NCI-H2107 treated with DMSO at 0.1 percent for 48 hours (cell line): Measurements from ENCODE around the gene CDC16.
A peak's percentile ranks its signal among the peaks of the same experiment; 100 is the strongest.
"Not testable (repeated sequence)": the region's sequence is repeated elsewhere in the genome, so short reads cannot be mapped to it uniquely, and the experiment has no call there.

Source experiments
- DNase-seq: peaks from one replicate; lab custom pipeline; 2025; ENCODE audit not compliant: unreplicated experiment; lab: John Stamatoyannopoulos, UW

Gene CDC16, protein sequence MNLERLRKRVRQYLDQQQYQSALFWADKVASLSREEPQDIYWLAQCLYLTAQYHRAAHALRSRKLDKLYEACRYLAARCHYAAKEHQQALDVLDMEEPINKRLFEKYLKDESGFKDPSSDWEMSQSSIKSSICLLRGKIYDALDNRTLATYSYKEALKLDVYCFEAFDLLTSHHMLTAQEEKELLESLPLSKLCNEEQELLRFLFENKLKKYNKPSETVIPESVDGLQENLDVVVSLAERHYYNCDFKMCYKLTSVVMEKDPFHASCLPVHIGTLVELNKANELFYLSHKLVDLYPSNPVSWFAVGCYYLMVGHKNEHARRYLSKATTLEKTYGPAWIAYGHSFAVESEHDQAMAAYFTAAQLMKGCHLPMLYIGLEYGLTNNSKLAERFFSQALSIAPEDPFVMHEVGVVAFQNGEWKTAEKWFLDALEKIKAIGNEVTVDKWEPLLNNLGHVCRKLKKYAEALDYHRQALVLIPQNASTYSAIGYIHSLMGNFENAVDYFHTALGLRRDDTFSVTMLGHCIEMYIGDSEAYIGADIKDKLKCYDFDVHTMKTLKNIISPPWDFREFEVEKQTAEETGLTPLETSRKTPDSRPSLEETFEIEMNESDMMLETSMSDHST

DNA sequence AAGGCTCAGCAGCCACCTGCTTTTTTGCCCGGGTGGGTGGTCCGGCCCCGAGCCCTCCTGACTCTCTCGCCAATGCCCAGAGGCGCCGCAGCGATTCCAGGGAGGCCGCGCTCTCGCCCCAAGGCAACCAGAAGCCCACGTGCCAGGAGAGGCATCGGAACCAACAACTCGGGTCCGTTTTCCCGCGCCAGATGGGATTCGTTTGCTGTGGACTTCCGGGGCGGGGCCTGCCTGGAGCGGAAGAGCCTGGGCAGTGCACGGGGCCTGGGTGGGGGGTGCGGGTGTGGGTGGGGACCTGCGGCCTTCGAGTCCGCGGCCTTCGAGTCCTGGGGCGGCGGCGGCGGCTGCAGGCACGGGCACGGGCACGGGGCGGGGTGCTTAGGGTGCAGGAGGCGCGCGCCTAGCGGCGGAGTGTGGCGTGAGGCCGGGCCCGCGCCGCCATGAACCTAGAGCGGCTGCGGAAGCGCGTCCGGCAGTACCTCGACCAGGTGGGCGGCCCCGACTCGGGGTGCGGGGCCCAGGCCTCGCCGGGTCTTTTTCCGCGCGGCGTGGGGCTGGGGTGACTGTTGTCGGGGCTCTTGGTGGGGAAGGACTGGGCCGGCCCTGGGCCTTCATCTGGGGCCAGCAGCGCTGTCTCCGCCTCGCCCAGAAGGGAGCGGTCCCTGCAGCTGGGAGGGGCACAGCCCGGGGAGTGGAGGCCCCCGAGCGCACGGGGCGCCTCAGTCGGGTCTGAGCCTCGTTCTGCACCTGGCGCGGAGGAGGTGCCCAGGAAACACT lies at the start of gene CDC16:
Gene CDC16 (plus strand): TSS at position 253 of the 777 bp plus-strand sequence. CDS start 188 bp downstream, at position 441.
- peak; percentile 70 for DNase-seq

- DNase-seq: no peak
Observed at GRCh38 chr13:114185182-114185971, 49.3 kb upstream of the CDC16 start.

GRCh38 chr13:114194853-114195252 lies 39.8 kb upstream of the CDC16 start:
- DNase-seq: no peak

DNA sequence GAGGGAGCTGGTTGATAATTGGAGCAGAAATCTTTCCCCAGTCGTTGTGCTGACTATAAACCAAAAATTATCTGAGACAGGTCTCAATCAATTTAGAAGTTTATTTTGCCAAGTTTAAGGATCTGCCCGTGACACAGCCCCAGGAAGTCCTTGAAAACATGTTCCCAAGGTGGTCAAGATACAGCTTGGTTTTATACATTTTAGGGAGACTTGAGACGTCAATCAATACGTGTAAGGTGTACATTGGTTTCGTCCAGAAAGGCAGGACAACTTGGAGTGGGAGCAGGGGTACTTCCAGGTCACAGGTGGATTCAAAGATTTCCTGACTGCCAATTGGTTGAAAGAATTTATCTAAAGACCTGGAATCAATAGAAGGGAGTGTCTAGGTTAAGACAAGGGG lies 38.1 kb upstream of the CDC16 start:
- no peak for DNase-seq

DNA sequence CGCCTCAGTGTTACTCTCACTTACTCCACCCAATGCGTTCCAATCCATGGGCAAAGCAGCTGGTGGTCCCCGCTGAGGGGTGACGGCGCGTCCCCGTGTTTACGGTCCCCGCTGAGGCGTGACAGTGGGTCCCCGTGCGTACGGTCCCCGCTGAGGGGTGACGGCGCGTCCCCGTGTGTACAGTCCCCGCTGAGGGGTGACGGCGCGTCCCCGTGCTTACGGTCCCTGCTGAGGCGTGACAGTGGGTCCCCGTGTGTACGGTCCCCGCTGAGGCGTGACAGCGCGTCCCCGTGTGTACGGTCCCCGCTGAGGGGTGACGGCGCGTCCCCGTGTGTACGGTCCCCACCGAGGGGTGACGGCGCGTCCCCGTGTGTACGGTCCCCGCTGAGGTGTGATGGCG lies 36.1 kb upstream of the CDC16 start:
- DNase-seq: no peak

GRCh38 chr13:114199526-114199925 lies 35.2 kb upstream of the CDC16 start:
- not testable (repeated sequence) for DNase-seq

DNA sequence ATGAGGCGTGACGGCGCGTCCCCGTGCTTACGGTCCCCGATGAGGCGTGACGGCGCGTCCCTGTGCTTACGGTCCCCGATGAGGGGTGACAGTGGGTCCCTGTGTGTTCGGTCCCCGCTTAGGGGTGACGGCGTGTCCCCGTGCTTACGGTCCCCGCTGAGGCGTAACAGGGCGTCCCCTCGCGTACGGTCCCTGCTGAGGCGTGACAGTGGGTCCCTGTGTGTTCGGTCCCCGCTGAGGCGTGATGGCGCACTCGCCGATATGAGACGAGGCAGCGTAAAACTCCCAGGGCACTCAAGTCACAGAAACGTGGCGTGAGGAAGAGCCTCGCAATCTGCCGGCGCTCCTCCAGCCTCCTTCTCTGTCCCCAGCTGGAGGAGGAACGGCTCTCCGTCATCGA lies 34.7 kb upstream of the CDC16 start:
- DNase-seq: no peak

GRCh38 chr13:114200399-114200911 lies 34.2 kb upstream of the CDC16 start:
- no peak for DNase-seq

GRCh38 chr13:114202581-114202980 lies 32.1 kb upstream of the CDC16 start:
- DNase-seq: no peak

GRCh38 chr13:114203536-114203935 lies 31.2 kb upstream of the CDC16 start:
- DNase-seq: no peak

GRCh38 chr13:114204894-114205293 lies 29.8 kb upstream of the CDC16 start:
- no peak for DNase-seq

GRCh38 chr13:114208134-114208533 lies 26.6 kb upstream of the CDC16 start:
- DNase-seq: no peak

DNA sequence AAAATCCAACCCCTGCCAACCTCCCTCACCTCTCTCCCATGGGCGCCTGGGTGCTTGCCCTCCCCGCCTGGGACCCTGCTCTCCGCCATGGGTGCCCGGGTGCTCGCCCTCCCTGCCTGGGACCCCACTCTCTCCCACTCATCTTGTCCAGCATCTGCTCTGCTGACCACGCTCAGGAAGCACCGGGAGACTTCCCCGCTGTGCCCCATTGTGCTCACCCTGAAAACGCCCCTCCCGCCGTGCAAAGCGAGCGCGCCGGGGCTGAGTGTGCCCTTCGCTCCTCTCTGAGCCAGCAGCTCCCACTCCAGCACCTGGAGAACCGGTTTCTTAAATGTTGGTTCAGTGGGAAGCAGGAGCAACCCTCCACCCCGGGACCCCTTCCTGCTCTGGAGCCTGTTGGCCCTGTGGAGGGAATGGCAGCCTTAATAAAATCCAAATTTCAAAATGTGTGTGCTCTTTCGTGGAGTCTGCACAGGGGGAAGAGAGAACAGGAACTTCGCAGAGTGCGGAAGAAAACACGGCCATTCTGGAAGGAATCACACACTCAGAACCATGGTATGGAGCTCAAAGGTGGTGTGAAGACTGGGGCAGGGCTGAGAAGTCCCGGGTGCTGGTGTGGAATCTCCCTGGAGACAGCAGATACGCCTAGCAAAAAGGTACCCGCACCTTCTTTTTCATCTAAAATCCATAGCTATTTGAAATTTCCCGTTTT lies 23.1 kb upstream of the CDC16 start:
- DNase-seq: no peak

- no peak for DNase-seq
Observed at GRCh38 chr13:114212158-114212495, 22.6 kb upstream of the CDC16 start.

DNA sequence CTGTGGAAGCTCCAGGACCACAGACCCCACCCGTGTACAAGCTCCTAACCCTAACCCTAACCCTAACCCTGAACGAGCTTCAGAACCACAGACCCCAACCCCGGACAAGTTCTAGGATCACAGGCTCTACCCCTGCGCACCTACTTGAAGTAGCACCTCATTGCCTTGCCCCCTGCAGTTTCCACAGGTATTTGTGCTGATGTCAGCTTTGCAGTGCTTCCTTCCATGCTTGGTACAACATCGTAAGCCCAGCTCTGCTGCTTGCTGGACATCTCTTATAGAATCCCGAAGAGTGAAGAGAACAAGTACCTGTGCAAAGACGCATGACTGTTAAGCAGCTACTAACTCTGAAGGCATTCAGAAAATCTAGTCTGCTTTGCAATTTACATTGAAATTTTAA lies 20.7 kb upstream of the CDC16 start:
- no peak for DNase-seq

DNA sequence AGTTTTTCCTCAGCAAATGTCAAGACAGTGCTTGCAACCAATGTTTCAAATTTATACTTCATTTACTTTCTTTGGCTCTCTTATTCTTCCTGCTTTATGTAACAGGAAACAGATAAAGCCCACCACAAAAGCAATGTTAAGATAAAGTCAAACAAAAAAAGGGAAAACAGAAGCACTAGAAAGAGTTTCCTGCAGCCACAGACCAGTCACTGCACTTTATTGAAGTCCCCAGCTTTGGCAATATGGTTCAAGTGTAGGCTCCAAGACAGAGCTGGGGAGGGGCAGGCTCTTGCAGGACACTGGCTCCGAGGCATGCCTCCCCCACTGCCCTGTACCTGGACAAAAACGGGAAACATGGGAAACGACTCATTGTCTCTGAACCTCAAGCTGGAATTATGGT lies 15.3 kb upstream of the CDC16 start:
- no peak for DNase-seq

DNA sequence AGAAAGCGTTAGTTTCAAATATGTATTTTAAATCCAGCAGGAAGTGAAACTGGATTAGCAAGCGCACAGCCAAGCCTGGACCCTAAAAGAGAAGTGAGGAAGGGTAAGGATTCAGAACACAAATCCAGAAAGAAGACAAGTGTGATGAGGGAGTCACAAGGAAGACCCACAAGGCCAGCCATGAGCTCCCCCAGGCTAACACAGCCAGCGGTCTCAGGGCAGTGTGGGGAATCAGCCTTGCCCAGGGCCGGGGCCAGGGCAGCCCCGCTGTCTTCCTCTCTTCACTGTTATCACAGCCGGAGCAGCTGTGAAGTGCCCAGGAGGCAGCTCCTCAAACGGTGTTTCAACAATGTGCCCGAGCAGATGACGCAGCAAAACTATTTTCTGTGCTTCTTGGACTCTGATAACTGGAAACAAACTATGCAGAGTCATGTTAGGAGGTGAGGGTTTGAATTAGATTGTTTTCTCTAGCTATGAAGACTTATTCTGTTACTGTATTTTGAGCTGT lies 12.2 kb upstream of the CDC16 start:
- DNase-seq: no peak

DNA sequence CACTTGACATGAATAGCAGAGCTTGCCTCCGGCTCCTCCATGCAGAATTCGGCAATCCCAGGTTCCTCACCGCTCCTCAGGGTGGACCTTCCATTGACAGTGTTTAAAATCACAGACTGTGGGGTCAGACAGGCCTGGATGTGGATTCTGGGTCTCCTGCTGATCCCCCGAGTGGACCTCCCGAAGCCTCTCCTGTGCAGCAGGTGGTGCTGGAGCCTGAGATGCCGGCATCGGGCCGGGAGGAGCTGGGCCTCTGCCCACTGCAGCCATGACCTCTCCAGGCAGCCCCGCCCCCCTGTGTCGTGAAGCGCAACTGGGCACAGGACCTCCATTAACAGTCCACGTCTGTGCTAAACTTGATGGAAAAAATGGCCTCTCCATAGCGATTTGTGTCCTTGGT lies 10.5 kb upstream of the CDC16 start:
- no peak for DNase-seq

- DNase-seq: no peak
Observed at GRCh38 chr13:114225610-114226009, 9.1 kb upstream of the CDC16 start.

DNA sequence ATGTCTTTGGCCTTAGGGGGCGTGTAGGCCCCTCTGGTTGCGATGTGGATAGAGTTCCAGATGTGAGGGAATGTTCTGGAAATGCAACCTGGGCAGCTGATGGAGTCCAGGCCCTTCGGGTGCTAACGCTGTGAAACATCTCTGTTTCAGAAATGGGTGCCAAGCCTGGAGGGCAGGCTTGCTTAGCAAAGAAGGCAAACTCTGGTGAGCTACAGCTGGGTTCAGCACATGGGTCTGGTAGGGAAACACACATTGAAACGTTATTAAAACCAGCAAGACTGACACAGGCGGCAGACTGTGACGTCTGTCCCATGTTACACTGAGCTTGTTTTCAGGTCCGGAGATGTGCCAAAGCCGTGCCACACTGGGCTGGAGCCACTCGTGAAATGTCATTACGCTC lies 8.6 kb upstream of the CDC16 start:
- no peak for DNase-seq
